ENCODE results near the gene SLC38A4.

SLC38A4 gene

GRCh38 chr12:46773586-46774321 is 52.0 kb downstream of the SLC38A4 start:
- no peak for TF ChIP-seq CTCF (IDR thresholded peaks at IDR 0.05; ENCODE audit: low read depth, low read length, missing control alignments)
- no peak for DNase-seq (ENCODE audit: extremely low read depth, low read depth)
- no peak overlapping the region for H3K4me3 ChIP-seq (replicated peaks; ENCODE audit: low read depth, low read length)

- no peak for TF ChIP-seq CTCF (IDR thresholded peaks at IDR 0.05; ENCODE audit: low read depth, low read length, missing control alignments)
- no peak overlapping the region for H3K4me3 ChIP-seq (replicated peaks; ENCODE audit: low read depth, low read length)
- no peak for DNase-seq (ENCODE audit: extremely low read depth, low read depth)
These were observed 54.4 kb downstream of the SLC38A4 start for GRCh38 chr12:46771268-46771827.

DNA sequence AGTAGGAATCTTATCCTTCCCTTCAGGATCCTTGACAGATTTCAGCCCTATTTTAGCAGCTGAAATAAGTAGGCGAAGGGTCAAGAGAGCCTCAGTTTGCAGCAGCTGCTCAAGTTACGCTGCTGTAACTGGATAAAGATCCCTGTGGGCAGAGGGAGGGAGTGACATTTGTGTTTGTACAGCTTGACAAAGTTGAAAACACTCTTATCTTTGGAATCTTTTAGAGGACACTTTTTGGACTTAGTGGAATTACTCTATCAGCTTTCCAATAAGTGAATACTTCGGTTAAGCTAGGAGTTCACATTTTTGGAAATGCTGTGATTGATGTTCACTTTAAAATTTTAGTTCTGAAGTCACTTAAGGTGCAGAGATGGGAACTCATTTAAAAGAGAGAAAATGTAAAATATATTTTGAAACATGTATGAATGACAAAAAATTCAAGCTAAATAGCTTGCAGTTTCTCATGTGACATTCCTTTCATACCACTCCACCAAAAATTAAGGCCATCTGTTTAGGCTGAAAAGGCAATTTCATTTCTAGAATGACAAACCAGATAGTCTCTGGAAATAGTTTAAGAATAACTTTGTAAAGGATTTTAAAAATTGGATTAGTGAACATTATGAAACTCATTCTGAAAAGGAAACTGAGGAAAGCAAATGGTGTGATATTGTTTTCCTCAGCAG is 55.2 kb downstream of the SLC38A4 start:
- TF ChIP-seq CTCF (IDR thresholded peaks at IDR 0.05; ENCODE audit: low read depth, low read length, missing control alignments), result no peak
- H3K4me3 ChIP-seq (replicated peaks; ENCODE audit: low read depth, low read length), result no peak overlapping the region
- DNase-seq (ENCODE audit: extremely low read depth, low read depth), result no peak

GRCh38 chr12:46764005-46764404 is 61.8 kb downstream of the SLC38A4 start:
- H3K4me3 ChIP-seq (replicated peaks; ENCODE audit: low read depth, low read length), result no peak overlapping the region
- TF ChIP-seq CTCF (IDR thresholded peaks at IDR 0.05; ENCODE audit: low read depth, low read length, missing control alignments), result no peak
- DNase-seq (ENCODE audit: extremely low read depth, low read depth), result no peak

GRCh38 chr12:46763230-46763629 is 62.6 kb downstream of the SLC38A4 start:
- H3K4me3 ChIP-seq (replicated peaks; ENCODE audit: low read depth, low read length), result no peak overlapping the region
- no peak for DNase-seq (ENCODE audit: extremely low read depth, low read depth)
- TF ChIP-seq CTCF (IDR thresholded peaks at IDR 0.05; ENCODE audit: low read depth, low read length, missing control alignments), result no peak

- DNase-seq (ENCODE audit: extremely low read depth, low read depth), result no peak
- H3K4me3 ChIP-seq (replicated peaks; ENCODE audit: low read depth, low read length), result no peak overlapping the region
- TF ChIP-seq CTCF (IDR thresholded peaks at IDR 0.05; ENCODE audit: low read depth, low read length, missing control alignments), result no peak
These were observed 71.2 kb downstream of the SLC38A4 start for GRCh38 chr12:46754550-46754949.

Data from HFF-Myc (cell line).